CD8-positive, alpha-beta memory T cell (primary cell): ENCODE results near the gene HIGD1A. TPM values are rescaled to one million over a fixed set of nuclear protein-coding genes. Genes with fewer than 3 reads are reported as not detected.

Experiments
- CTCF ChIA-PET: fragments of 350-600 bp; sonication (Branson Sonifier 250); formaldehyde crosslinking; loops from one replicate; lab custom pipeline; 2021; ENCODE audit warnings: antibody characterized with exemption; lab: Charles Lee
- POLR2A ChIA-PET: fragments of 350-600 bp; sonication (Branson Sonifier 250); formaldehyde crosslinking; loops from one replicate; lab custom pipeline; 2021; ENCODE audit warnings: antibody characterized with exemption; lab: Charles Lee
- DNase-seq, 5 donors: peaks; one replicate each; pipeline versions ENCODE4 v3.0.0 to v3.0.0-alpha.2; 2020 to 2022; ENCODE audit warnings: mixed read lengths in 1 of 5
- H3K27ac ChIP-seq: one replicate; pipeline ENCODE4 v1.7.0; 2013; ENCODE audit warnings: low read depth, mild to moderate bottlenecking, low read length, moderate library complexity
- H3K27me3 ChIP-seq: 2 replicates; pipeline ENCODE4 v1.7.0; 2013; ENCODE audit warnings: low read length, mild to moderate bottlenecking; ENCODE audit not compliant: insufficient read depth, poor library complexity, severe bottlenecking
- H3K36me3 ChIP-seq: 2 replicates; pipeline ENCODE4 v1.7.0; 2013; ENCODE audit warnings: mild to moderate bottlenecking, low read length, moderate library complexity; ENCODE audit not compliant: insufficient read depth
- H3K4me1 ChIP-seq: 2 replicates; pipeline ENCODE4 v1.7.0; 2013; ENCODE audit warnings: mild to moderate bottlenecking, low read length, moderate library complexity; ENCODE audit not compliant: insufficient read depth
- H3K4me3 ChIP-seq: 2 replicates; pipeline ENCODE4 v1.7.0; 2013; ENCODE audit warnings: mild to moderate bottlenecking, low read length
- H3K9me3 ChIP-seq: 2 replicates; pipeline ENCODE4 v1.7.0; 2013; ENCODE audit warnings: mild to moderate bottlenecking, low read length
- H3K27ac Mint-ChIP-seq, 8 donors: one replicate each; pipeline ENCODE4 v1.8.0; 2020 to 2021; ENCODE audit warnings: mixed read lengths in 8 of 8, mild to moderate bottlenecking in 6 of 8, inconsistent platforms in 3 of 8, moderate library complexity in 3 of 8
- H3K27me3 Mint-ChIP-seq, 2 donors: one replicate each; pipeline ENCODE4 v1.8.0; 2020 to 2021; ENCODE audit warnings: mixed read lengths in 2 of 2, mild to moderate bottlenecking in 1 of 2, moderate library complexity in 1 of 2
- H3K36me3 Mint-ChIP-seq, 3 donors: one replicate each; pipeline ENCODE4 v1.8.0; 2020 to 2021; ENCODE audit warnings: mixed read lengths in 3 of 3, inconsistent platforms in 1 of 3, mild to moderate bottlenecking in 1 of 3
- H3K4me1 Mint-ChIP-seq, 3 donors: one replicate each; pipeline ENCODE4 v1.8.0; 2020 to 2021; ENCODE audit warnings: mixed read lengths in 3 of 3, inconsistent platforms in 1 of 3, mild to moderate bottlenecking in 1 of 3
- H3K4me3 Mint-ChIP-seq, 7 donors: one replicate each; pipeline ENCODE4 v1.8.0; 2020 to 2021; ENCODE audit warnings: mixed read lengths in 7 of 7, mild to moderate bottlenecking in 6 of 7, moderate library complexity in 4 of 7, inconsistent platforms in 2 of 7
- H3K9me3 Mint-ChIP-seq, 5 donors: one replicate each; pipeline ENCODE4 v1.8.0; 2020 to 2022; ENCODE audit warnings: mixed read lengths in 5 of 5, mild to moderate bottlenecking in 3 of 5, moderate library complexity in 2 of 5, inconsistent platforms in 1 of 5
- polyA plus RNA-seq: library from polyadenylated mRNA; unstranded; fragments of 300-500 nt; fragmentation: Illumina TruSeq; gene quantifications from one replicate; pipeline ENCODE4 v1.2.3, GENCODE V29; 2021
- total RNA-seq, 2 experiments: library from RNA; stranded (reverse); gene quantifications; one replicate each; pipeline ENCODE4 v1.2.3, GENCODE V29; 2021

Gene HIGD1A
- total and polyA plus RNA-seq, 3 experiments from 2014 or later, result 89.3 to 101 (median 93.2) TPM

DNA sequence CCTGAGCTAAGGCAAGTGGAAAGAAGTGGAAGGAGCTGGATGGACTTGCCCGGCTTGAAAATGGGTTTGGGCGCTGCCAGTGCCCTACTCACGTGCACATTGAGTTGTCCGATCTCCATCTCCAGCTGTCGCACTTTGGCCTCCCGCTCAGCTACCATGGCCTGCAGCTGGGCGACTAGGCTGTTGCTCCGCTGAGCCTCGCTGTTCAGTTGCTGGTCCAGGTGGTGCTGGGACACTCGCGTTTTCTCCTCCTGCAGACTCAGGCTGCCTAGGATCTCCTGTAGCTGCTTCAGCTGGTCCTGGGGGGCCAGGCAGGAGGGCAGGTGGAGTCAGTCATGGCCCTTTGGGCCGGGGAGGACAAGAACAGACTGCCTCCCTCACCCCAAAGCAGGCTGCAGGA, 68.7 kb downstream of the HIGD1A start:
- DNase-seq, result no peak
- CTCF ChIA-PET, result interaction anchor here (1.4 kb wide), 1 partner anchor 9 kb away, joined by 3 read pairs; no protein-coding TSS in a partner anchor

DNA sequence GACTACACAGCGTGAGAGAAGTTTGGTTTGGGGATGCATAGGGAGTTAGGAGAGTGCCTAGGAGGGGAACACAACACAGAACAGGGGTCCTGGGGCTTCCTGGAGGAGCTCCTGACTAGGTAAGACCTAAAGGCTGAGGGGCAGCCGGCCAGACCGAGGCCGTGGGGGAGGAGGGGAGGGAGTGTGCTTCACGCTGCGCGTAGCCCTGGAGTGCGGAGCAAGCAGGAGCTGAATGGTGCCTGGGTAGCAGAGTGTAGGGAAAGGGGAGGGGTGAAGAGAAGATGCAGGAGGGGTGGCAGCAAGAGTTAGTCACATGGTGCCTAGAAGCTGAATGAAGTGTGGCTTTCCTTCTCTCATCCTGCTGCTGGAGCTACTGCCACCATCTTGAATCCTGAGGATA, 69.3 kb downstream of the HIGD1A start:
- Histone ChIP-seq H3K27ac (no peak overlapping the region), H3K36me3 (no peaks in the 10 kb centered on the region), H3K9me3 (no peaks in the 10 kb centered on the region), H3K27me3 (no peaks in the 10 kb centered on the region), H3K4me3 (no peak overlapping the region), H3K4me1 (no peaks in the 10 kb centered on the region)
- Mint-ChIP-seq H3K27me3 (peaks cover 0 to 5% of the 10 kb centered on the region in 2 donors), H3K9me3 (no peaks in the 10 kb centered on the region), H3K4me3 (no peak overlapping the region), H3K36me3 (no peaks in the 10 kb centered on the region), H3K4me1 (no peaks in the 10 kb centered on the region), H3K27ac (no peak overlapping the region)
- ChIA-PET CTCF (interaction anchor here (1.4 kb wide), 1 partner anchor 9 kb away, joined by 3 read pairs; no protein-coding TSS in a partner anchor), POLR2A (no interaction called here)
- DNase-seq, result no peak

More for the DNA sequence above, 68.7 kb downstream of the HIGD1A start:
- Mint-ChIP-seq H3K27ac (no peak overlapping the region), H3K4me3 (no peak overlapping the region), H3K36me3 (no peaks in the 10 kb centered on the region), H3K4me1 (no peaks in the 10 kb centered on the region), H3K27me3 (peaks cover 0 to 7% of the 10 kb centered on the region in 2 donors), H3K9me3 (no peaks in the 10 kb centered on the region)
- POLR2A ChIA-PET, result no interaction called here
- no peaks in the 10 kb centered on the region for H3K36me3 ChIP-seq
- no peaks in the 10 kb centered on the region for H3K9me3 ChIP-seq
- no peak overlapping the region for H3K27ac ChIP-seq
- H3K27me3 ChIP-seq, result no peaks in the 10 kb centered on the region
- no peak overlapping the region for H3K4me3 ChIP-seq
- no peaks in the 10 kb centered on the region for H3K4me1 ChIP-seq

DNA sequence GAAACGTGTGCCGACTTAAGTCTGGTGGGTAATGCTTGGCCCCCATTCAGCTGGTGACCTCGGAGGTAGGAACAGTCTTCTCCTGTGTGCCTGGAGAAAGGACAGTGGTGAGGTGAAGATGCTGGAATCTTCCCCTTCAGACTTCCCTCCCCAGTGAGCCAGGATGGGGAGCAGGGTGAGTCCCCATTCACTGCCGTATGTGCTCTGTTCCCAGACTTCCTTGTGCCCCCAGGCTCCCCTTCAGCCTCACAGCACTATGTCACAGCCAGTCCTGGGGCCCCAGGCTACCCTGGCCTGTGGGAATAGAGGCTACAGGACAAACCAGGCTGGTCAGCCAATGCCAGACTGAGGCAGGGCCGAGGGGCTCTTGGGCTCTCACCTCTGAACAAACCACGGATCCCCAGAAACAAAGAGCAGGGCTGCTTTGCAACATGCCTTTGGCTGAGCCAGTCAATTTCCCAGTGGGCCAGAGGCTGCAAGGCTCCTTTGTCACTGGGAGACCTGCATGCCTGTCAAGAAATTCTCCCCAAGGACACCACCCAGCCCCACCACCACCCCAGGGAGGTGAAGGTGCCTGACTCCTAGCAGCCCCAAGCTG, 69.9 kb downstream of the HIGD1A start:
- peaks cover 0 to 4% of the 10 kb centered on the region in 2 donors for H3K27me3 Mint-ChIP-seq
- no peaks in the 10 kb centered on the region for H3K36me3 Mint-ChIP-seq
- no peaks in the 10 kb centered on the region for H3K4me1 Mint-ChIP-seq
- H3K9me3 Mint-ChIP-seq, result no peaks in the 10 kb centered on the region
- Histone ChIP-seq H3K4me3 (no peak overlapping the region), H3K27me3 (no peaks in the 10 kb centered on the region), H3K36me3 (no peaks in the 10 kb centered on the region), H3K9me3 (no peaks in the 10 kb centered on the region), H3K27ac (no peak overlapping the region), H3K4me1 (no peaks in the 10 kb centered on the region)
- H3K4me3 Mint-ChIP-seq, result no peak overlapping the region
- POLR2A ChIA-PET, result no interaction called here
- no peak for DNase-seq
- H3K27ac Mint-ChIP-seq, result no peak overlapping the region
- CTCF ChIA-PET, result interaction anchor here (1.4 kb wide), 1 partner anchor 10 kb away, joined by 3 read pairs; no protein-coding TSS in a partner anchor

DNA sequence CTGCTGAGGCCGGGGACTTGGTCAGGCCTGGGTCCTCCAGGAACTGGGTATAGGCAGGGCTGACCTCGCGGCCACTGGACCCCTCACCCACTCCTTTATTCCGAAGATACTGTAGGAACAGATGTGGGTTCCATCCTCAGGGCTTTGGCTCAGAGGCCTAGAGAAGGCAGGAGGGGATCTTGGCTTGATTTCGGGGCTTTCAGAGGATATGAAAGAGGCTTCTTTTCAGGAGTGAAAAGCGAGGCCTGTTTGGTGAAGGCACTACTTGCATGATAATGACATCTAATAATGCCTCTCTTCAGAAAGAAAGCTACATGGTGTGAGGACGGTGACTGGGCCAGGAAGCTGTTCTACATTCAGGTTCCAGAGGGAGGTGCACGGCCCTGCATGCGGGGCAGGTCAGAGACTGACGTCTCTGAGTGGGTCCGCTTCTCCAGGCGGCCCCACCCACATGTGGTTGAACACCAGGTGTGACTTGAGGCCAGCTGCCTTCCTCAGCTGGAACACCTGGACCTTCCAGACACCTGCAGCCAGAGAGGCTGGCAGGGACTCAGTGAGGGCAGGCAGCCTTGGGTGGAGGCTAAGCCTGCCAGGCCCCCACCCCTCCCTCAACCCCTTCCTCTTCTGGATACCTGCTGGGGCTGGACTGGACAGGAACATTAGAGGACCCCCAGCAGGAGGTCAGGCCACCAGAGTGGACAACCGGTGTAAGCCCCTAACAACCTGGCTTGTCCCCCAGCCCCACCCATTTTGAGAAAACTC, 70.6 kb downstream of the HIGD1A start:
- peaks cover 0 to 4% of the 10 kb centered on the region in 2 donors for H3K27me3 Mint-ChIP-seq
- H3K4me3 Mint-ChIP-seq, result no peak overlapping the region

More for the DNA sequence above, 70.6 kb downstream of the HIGD1A start:
- H3K36me3 ChIP-seq, result no peaks in the 10 kb centered on the region
- ChIA-PET POLR2A (no interaction called here), CTCF (no interaction called here)
- Mint-ChIP-seq H3K27ac (no peak overlapping the region), H3K9me3 (no peaks in the 10 kb centered on the region), H3K36me3 (no peaks in the 10 kb centered on the region), H3K4me1 (no peaks in the 10 kb centered on the region)
- H3K4me3 ChIP-seq, result no peak overlapping the region
- H3K9me3 ChIP-seq, result no peaks in the 10 kb centered on the region
- no peaks in the 10 kb centered on the region for H3K4me1 ChIP-seq
- no peak for DNase-seq
- H3K27me3 ChIP-seq, result no peaks in the 10 kb centered on the region
- H3K27ac ChIP-seq, result no peak overlapping the region

Other genes starting within 250 kb of the HIGD1A start
- gene SEC22C, start 222.5 kb downstream of the HIGD1A start, total RNA-seq, result 10 to 100 TPM; 52.6 to 53.6 TPM
- 45.5 TPM for gene SEC22C, start 222.5 kb downstream of the HIGD1A start, polyA plus RNA-seq
- gene SS18L2, start 213.6 kb downstream of the HIGD1A start, total RNA-seq, result 10 to 100 TPM; 80.4 to 80.7 TPM
- 159 TPM for gene SS18L2, start 213.6 kb downstream of the HIGD1A start, polyA plus RNA-seq
- gene NKTR, start 203.8 kb downstream of the HIGD1A start, total RNA-seq, result 10 to 100 TPM; 54.1 to 58.2 TPM
- gene NKTR, start 203.8 kb downstream of the HIGD1A start, polyA plus RNA-seq, result 15.8 TPM
- gene ZBTB47, start 150.8 kb downstream of the HIGD1A start, total RNA-seq, result under 1 TPM; 0.48 to 0.60 TPM
- not detected for gene ZBTB47, start 150.8 kb downstream of the HIGD1A start, polyA plus RNA-seq
- gene KLHL40, start 119.0 kb downstream of the HIGD1A start, total RNA-seq, result not detected
- not detected for gene KLHL40, start 119.0 kb downstream of the HIGD1A start, polyA plus RNA-seq
- gene HHATL, start 101.7 kb downstream of the HIGD1A start, total RNA-seq, result not detected
- gene HHATL, start 101.7 kb downstream of the HIGD1A start, polyA plus RNA-seq, result not detected
- gene CCDC13, start 31.2 kb downstream of the HIGD1A start, total RNA-seq, result under 1 TPM; 0.42 to 0.44 TPM
- gene CCDC13, start 31.2 kb downstream of the HIGD1A start, polyA plus RNA-seq, result 0.33 TPM
- gene ACKR2, start 5.0 kb upstream of the HIGD1A start, total RNA-seq, result under 1 TPM; 0.20 to 0.92 TPM
- not detected for gene ACKR2, start 5.0 kb upstream of the HIGD1A start, polyA plus RNA-seq
- gene CYP8B1, start 71.4 kb upstream of the HIGD1A start, total RNA-seq, result not detected
- gene CYP8B1, start 71.4 kb upstream of the HIGD1A start, polyA plus RNA-seq, result not detected
- 1 to 10 TPM; 1.1 to 1.5 TPM for gene ZNF662, start 101.7 kb upstream of the HIGD1A start, total RNA-seq
- not detected for gene ZNF662, start 101.7 kb upstream of the HIGD1A start, polyA plus RNA-seq
- not detected for gene GASK1A, start 174.8 kb upstream of the HIGD1A start, total RNA-seq
- gene GASK1A, start 174.8 kb upstream of the HIGD1A start, polyA plus RNA-seq, result not detected